CD14-positive monocyte (primary cell): ENCODE results near the gene NAV1. TPM values are rescaled to one million over a fixed set of nuclear protein-coding genes. Genes with fewer than 3 reads are reported as not detected.
"Not testable (repeated sequence)": the region's sequence is repeated elsewhere in the genome, so short reads cannot be mapped to it uniquely, and the experiment has no call there.

ENCODE experiments used
- DNase-seq, 3 donors: peaks; one replicate each; pipeline ENCODE4 v3.0.0-alpha.2; 2011 to 2022
- H2AFZ ChIP-seq: 2 replicates; pipeline ENCODE4 v1.6.0; 2012; ENCODE audit warnings: mild to moderate bottlenecking, low read depth, low read length, inconsistent platforms; ENCODE audit not compliant: insufficient read depth, poor library complexity, severe bottlenecking
- H3K27ac ChIP-seq, 2 donors: 1 replicate in 1 of 2; 2 replicates in 1 of 2; pipeline ENCODE4 v1.5.1; 2012 to 2013; ENCODE audit warnings: low read length in 2 of 2, control low read depth in 1 of 2, inconsistent platforms in 1 of 2, low read depth in 1 of 2, mild to moderate bottlenecking in 1 of 2
- H3K27me3 ChIP-seq, 2 donors: one replicate each; pipeline versions ENCODE4 v1.6.0 to v1.6.1; 2011 to 2013; ENCODE audit warnings: low read length in 2 of 2; ENCODE audit not compliant: control insufficient read depth in 2 of 2, insufficient read depth in 2 of 2
- H3K36me3 ChIP-seq, 2 donors: replicated peaks in 1 of 2; 1 replicate in 1 of 2; 2 replicates in 1 of 2; pipeline versions ENCODE4 v1.5.1 to v1.6.1; 2012 to 2013; ENCODE audit warnings: low read length in 2 of 2, control low read depth in 1 of 2, inconsistent platforms in 1 of 2, mild to moderate bottlenecking in 1 of 2; ENCODE audit not compliant: insufficient read depth in 2 of 2, control insufficient read depth in 1 of 2
- H3K4me1 ChIP-seq, 2 donors: 1 replicate in 1 of 2; 2 replicates in 1 of 2; pipeline versions ENCODE4 v1.5.1 to v1.6.1; 2012 to 2013; ENCODE audit warnings: low read length in 2 of 2, control low read depth in 1 of 2, inconsistent platforms in 1 of 2, mild to moderate bottlenecking in 1 of 2, moderate library complexity in 1 of 2; ENCODE audit not compliant: insufficient read depth in 2 of 2, control insufficient read depth in 1 of 2
- H3K4me2 ChIP-seq: replicated peaks from 2 replicates; pipeline ENCODE3; 2012; ENCODE audit warnings: low read length, moderate library complexity, mild to moderate bottlenecking; ENCODE audit not compliant: poor library complexity, severe bottlenecking; ENCODE audit errors: extremely low read depth
- H3K4me3 ChIP-seq, 3 experiments: fragments of 200-600 bp in 1 of 3; sonication (generic) in 1 of 3; replicated peaks in 1 of 3; 1 replicate in 2 of 3; 2 replicates in 1 of 3; pipeline ENCODE4 v1.5.1; 2011 to 2013; ENCODE audit warnings: low read length in 3 of 3, mild to moderate bottlenecking in 3 of 3, control low read depth in 2 of 3, low read depth in 2 of 3, inconsistent platforms in 1 of 3, moderate library complexity in 1 of 3
- H3K79me2 ChIP-seq: 2 replicates; pipeline ENCODE4 v1.6.0; 2012; ENCODE audit warnings: mild to moderate bottlenecking, control low read depth, inconsistent platforms, low read length, moderate library complexity; ENCODE audit not compliant: insufficient read depth
- H3K9ac ChIP-seq: 2 replicates; pipeline ENCODE4 v1.6.0; 2017; ENCODE audit warnings: low read length, mild to moderate bottlenecking; ENCODE audit not compliant: insufficient read depth, poor library complexity, severe bottlenecking
- H3K9me3 ChIP-seq, 2 donors: replicated peaks in 1 of 2; 1 replicate in 1 of 2; 2 replicates in 1 of 2; pipeline versions ENCODE4 v1.5.1 to v1.6.1; 2012 to 2013; ENCODE audit warnings: low read length in 2 of 2, control low read depth in 1 of 2; ENCODE audit not compliant: control insufficient read depth in 1 of 2, insufficient read depth in 1 of 2
- H4K20me1 ChIP-seq: 2 replicates; pipeline ENCODE4 v1.6.0; 2012; ENCODE audit warnings: mild to moderate bottlenecking, low read length, control low read depth, moderate library complexity; ENCODE audit not compliant: insufficient read depth
- H3K27ac Mint-ChIP-seq, 7 donors: one replicate each; pipeline ENCODE4 v1.8.0; 2020; ENCODE audit warnings: mild to moderate bottlenecking in 7 of 7, mixed read lengths in 7 of 7, moderate library complexity in 6 of 7, inconsistent platforms in 2 of 7
- H3K27me3 Mint-ChIP-seq, 3 donors: one replicate each; pipeline ENCODE4 v1.8.0; 2021 to 2022; ENCODE audit warnings: low read depth in 3 of 3, mild to moderate bottlenecking in 3 of 3, mixed read lengths in 3 of 3, moderate library complexity in 3 of 3, inconsistent platforms in 1 of 3
- H3K36me3 Mint-ChIP-seq, 2 donors: one replicate each; pipeline ENCODE4 v1.8.0; 2020; ENCODE audit warnings: mixed read lengths in 2 of 2, inconsistent platforms in 1 of 2, mild to moderate bottlenecking in 1 of 2
- H3K4me1 Mint-ChIP-seq: one replicate; pipeline ENCODE4 v1.8.0; 2020; ENCODE audit warnings: mild to moderate bottlenecking, mixed read lengths
- H3K4me3 Mint-ChIP-seq, 2 donors: one replicate each; pipeline ENCODE4 v1.8.0; 2020; ENCODE audit warnings: mild to moderate bottlenecking in 2 of 2, mixed read lengths in 2 of 2, moderate library complexity in 1 of 2
- H3K9me3 Mint-ChIP-seq, 7 donors: one replicate each; pipeline ENCODE4 v1.8.0; 2020 to 2022; ENCODE audit warnings: mixed read lengths in 7 of 7, mild to moderate bottlenecking in 6 of 7, moderate library complexity in 6 of 7, inconsistent platforms in 2 of 7
- CTCF ChIP-seq: fragments of 200-600 bp; IDR thresholded peaks from one replicate; pipeline ENCODE4 v1.8.0; 2022; ENCODE audit warnings: antibody characterized with exemption, mild to moderate bottlenecking
- WGBS: methylation state at CpG from one replicate; pipeline ENCODE4 v1.1.5; 2013; ENCODE audit warnings: missing lambda C conversion rate; ENCODE audit not compliant: insufficient coverage; 5-methylcytosine and 5-hydroxymethylcytosine counted together
- intact Hi-C, 2 donors: fragments of 100-400 bp; cut with micrococcal nuclease; formaldehyde crosslinking; loops; one replicate each; pipeline versions ENCODE4 v1.15.0 to v1.15.1; 2023
- polyA plus RNA-seq, 3 donors: library from polyadenylated mRNA; depleted of rRNA in 1 of 3; unstranded in 2 of 3; stranded (reverse) in 1 of 3; fragments of 300-500 nt in 2 of 3; fragments of >200 nt in 1 of 3; fragmentation: Illumina TruSeq in 2 of 3; gene quantifications; 1 replicate in 2 of 3; 2 replicates in 1 of 3; pipeline ENCODE4 v1.2.3, GENCODE V29; 2012 to 2021

The NAV1 gene
- polyA plus RNA-seq, 3 donors, result 0.37 to 1.4 (median 0.89) TPM

DNA sequence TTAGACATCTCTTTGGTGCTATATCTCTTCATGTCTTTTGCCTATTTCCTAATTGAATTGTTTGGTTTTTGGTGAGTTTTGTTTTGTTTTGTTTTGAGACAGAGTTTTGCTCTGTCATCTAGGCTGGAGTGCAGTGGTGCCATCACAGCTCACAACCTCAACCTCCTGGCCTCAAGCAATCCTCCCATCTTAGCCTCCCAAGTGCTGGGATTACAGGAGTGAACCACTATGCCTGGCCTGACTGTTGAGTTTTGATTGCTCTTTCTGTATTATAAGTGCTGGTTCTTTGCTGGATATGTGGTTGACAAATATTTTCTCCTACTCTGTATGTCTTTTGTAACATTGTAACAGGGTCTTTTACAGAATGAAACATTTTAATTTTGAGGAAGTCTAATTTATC, 38.0 kb downstream of the NAV1 start:
- H3K9me3 ChIP-seq, result no peaks in the 10 kb centered on the region
- peaks cover 1 to 3% (median 2%) of the 10 kb centered on the region in 3 donors for H3K27me3 Mint-ChIP-seq
- H3K9ac ChIP-seq, result no peak overlapping the region
- H3K36me3 Mint-ChIP-seq, result peaks cover 0 to 5% of the 10 kb centered on the region in 2 donors
- no peaks in the 10 kb centered on the region for H3K4me1 ChIP-seq
- no peak overlapping the region for H3K4me2 ChIP-seq
- H3K27ac Mint-ChIP-seq, result no peak overlapping the region
- H3K9me3 Mint-ChIP-seq, result peaks cover 5 to 9% (median 7%) of the 10 kb centered on the region in 7 donors
- no peaks in the 10 kb centered on the region for H3K36me3 ChIP-seq
- no peaks in the 10 kb centered on the region for H4K20me1 ChIP-seq
- no peak for DNase-seq
- intact Hi-C loops, result no loop called here
- TF ChIP-seq CTCF, result no peak
- no peaks in the 10 kb centered on the region for H3K79me2 ChIP-seq
- peaks cover 3% of the 10 kb centered on the region for H3K4me1 Mint-ChIP-seq
- H3K27ac ChIP-seq, result no peak overlapping the region
- no peaks in the 10 kb centered on the region for H3K27me3 ChIP-seq
- no peak overlapping the region for H3K4me3 Mint-ChIP-seq
- H2AFZ ChIP-seq, result no peak overlapping the region
- no peak overlapping the region for H3K4me3 ChIP-seq

GRCh38 chr1:201578008-201578888, 39.3 kb downstream of the NAV1 start:
- no peak for TF ChIP-seq CTCF
- Histone ChIP-seq H3K4me3 (no peak overlapping the region), H3K27me3 (no peaks in the 10 kb centered on the region), H3K4me1 (no peaks in the 10 kb centered on the region), H2AFZ (no peak overlapping the region), H3K4me2 (no peak overlapping the region), H3K36me3 (no peaks in the 10 kb centered on the region), H3K79me2 (no peaks in the 10 kb centered on the region), H3K9me3 (no peaks in the 10 kb centered on the region), H3K9ac (no peak overlapping the region), H3K27ac (no peak overlapping the region), H4K20me1 (no peaks in the 10 kb centered on the region)
- H3K4me3 Mint-ChIP-seq, result no peak overlapping the region
- H3K9me3 Mint-ChIP-seq, result peaks cover 5 to 9% (median 7%) of the 10 kb centered on the region in 7 donors
- peaks cover 0 to 5% of the 10 kb centered on the region in 2 donors for H3K36me3 Mint-ChIP-seq
- DNase-seq, result no peak
- H3K4me1 Mint-ChIP-seq, result peaks cover 3% of the 10 kb centered on the region
- H3K27ac Mint-ChIP-seq, result no peak overlapping the region
- H3K27me3 Mint-ChIP-seq, result peaks cover 1 to 2% (median 1%) of the 10 kb centered on the region in 3 donors
- intact Hi-C loops, result no loop called here
- 100% methylated on average over 2 of the region's 5 CpGs for WGBS

GRCh38 chr1:201581371-201581770, 42.4 kb downstream of the NAV1 start:
- H3K27me3 ChIP-seq, H4K20me1 ChIP-seq, H3K27me3 Mint-ChIP-seq, H3K79me2 ChIP-seq, DNase-seq, intact Hi-C loops, H3K4me2 ChIP-seq, H3K36me3 Mint-ChIP-seq, H3K4me3 ChIP-seq, H3K27ac Mint-ChIP-seq, H3K27ac ChIP-seq, H3K9ac ChIP-seq, H3K4me3 Mint-ChIP-seq, H3K9me3 ChIP-seq, H3K9me3 Mint-ChIP-seq, H3K36me3 ChIP-seq, H2AFZ ChIP-seq: not testable (repeated sequence)
- peaks cover 10 to 21% of the 10 kb centered on the region in 2 donors for H3K4me1 ChIP-seq
- peaks cover 25% of the 10 kb centered on the region for H3K4me1 Mint-ChIP-seq
- WGBS, result 98% methylated on average over 12 of the region's 12 CpGs
